Activated T-cell treated with anti-CD3 and anti-CD28 coated beads, Interleukin-2, amount 50 U/mL, for 24 hours (primary cell): ENCODE data around the gene CDC14C.

Experiments
- DNase-seq: peaks from one replicate; pipeline ENCODE4 v3.0.0-alpha.2; 2020
- H3K27ac Mint-ChIP-seq: 2 replicates; pipeline ENCODE4 v1.8.0; 2020; ENCODE audit warnings: mild to moderate bottlenecking, mixed read lengths
- H3K27me3 Mint-ChIP-seq: 2 replicates; pipeline ENCODE4 v1.8.0; 2020; ENCODE audit warnings: mixed read lengths
- H3K36me3 Mint-ChIP-seq: 2 replicates; pipeline ENCODE4 v1.8.0; 2020; ENCODE audit warnings: low read depth, mixed read lengths
- H3K4me1 Mint-ChIP-seq: 2 replicates; pipeline ENCODE4 v1.8.0; 2020; ENCODE audit warnings: low read depth, mixed read lengths
- H3K4me3 Mint-ChIP-seq: 2 replicates; pipeline ENCODE4 v1.8.0; 2020; ENCODE audit warnings: mild to moderate bottlenecking, moderate library complexity, mixed read lengths
- H3K9me3 Mint-ChIP-seq: 2 replicates; pipeline ENCODE4 v1.8.0; 2020; ENCODE audit warnings: mixed read lengths

Gene CDC14C

DNA sequence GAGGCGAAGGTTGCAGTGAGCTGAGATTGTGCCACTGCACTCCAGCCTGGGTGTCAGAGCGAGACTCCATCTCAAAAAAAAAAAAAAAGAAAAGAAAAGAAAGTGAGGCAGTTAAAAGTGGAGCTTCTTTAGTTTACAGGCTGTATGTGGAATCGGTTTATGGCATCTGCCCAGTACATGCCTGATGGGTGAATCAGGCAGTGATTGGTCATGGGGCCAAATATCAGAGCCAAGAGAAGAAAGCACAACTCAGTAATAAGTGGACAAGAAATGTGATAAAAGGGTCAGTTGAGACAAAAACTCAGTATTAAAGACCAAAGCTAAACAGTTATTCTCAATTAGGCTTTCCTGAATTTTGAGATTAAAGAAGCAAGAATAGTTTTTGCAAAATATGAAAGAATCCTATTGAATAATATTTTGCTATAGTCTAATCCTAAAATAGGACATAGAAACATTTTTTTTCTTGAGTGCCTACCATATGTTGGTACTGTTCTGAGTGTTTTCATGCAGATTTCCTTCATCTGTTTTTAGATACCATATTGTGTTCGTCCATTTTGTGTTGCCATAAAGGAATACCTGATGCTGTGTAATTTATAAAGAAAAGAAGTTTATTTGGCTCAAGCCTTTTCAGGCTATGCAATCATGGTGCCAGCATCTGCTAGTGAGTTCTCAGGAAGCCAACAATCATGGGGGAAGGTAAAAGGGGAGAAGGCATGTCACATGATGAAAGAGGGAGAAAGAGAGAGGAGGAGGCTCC lies 14.4 kb downstream of the CDC14C start:
- no peaks in the 10 kb centered on the region for H3K36me3 Mint-ChIP-seq
- H3K9me3 Mint-ChIP-seq: peaks cover 4% of the 10 kb centered on the region
- H3K27ac Mint-ChIP-seq: no peak overlapping the region
- DNase-seq: no peak
- no peak overlapping the region for H3K4me3 Mint-ChIP-seq
- no peaks in the 10 kb centered on the region for H3K4me1 Mint-ChIP-seq
- H3K27me3 Mint-ChIP-seq: no peaks in the 10 kb centered on the region

- Mint-ChIP-seq H3K4me1 (no peaks in the 10 kb centered on the region), H3K36me3 (no peaks in the 10 kb centered on the region), H3K9me3 (peaks cover 11% of the 10 kb centered on the region), H3K27ac (no peak overlapping the region), H3K4me3 (no peak overlapping the region), H3K27me3 (no peaks in the 10 kb centered on the region)
- no peak for DNase-seq
These were observed 19.1 kb downstream of the CDC14C start for GRCh38 chr7:48943279-48943990.

GRCh38 chr7:48955916-48956315 lies 31.6 kb downstream of the CDC14C start:
- H3K4me3 Mint-ChIP-seq: no peak overlapping the region
- H3K9me3 Mint-ChIP-seq: peaks cover 3% of the 10 kb centered on the region
- no peaks in the 10 kb centered on the region for H3K36me3 Mint-ChIP-seq
- no peak for DNase-seq
- H3K4me1 Mint-ChIP-seq: no peaks in the 10 kb centered on the region
- no peaks in the 10 kb centered on the region for H3K27me3 Mint-ChIP-seq
- no peak overlapping the region for H3K27ac Mint-ChIP-seq

DNA sequence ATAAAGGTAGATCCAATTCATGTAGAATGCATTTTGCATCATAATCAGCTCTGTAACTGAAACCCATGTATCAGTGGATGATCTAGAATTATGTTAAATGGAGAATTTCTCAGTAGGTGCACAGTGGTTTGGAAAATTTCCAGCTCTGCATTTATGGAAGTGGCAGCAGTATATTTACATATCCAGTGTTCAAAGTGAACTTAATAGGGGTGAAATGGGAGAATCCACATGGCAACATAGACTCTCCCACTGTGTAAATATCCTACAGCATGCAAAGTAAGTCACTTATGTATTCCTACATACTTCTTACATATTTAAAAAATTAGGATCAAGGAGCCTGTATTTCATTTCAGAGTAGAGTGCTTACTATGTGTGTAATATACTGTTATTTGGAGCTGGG lies 35.3 kb downstream of the CDC14C start:
- H3K27me3 Mint-ChIP-seq: no peaks in the 10 kb centered on the region
- no peak for DNase-seq
- no peaks in the 10 kb centered on the region for H3K36me3 Mint-ChIP-seq
- peaks cover 6% of the 10 kb centered on the region for H3K9me3 Mint-ChIP-seq
- no peak overlapping the region for H3K4me3 Mint-ChIP-seq
- no peak overlapping the region for H3K27ac Mint-ChIP-seq
- H3K4me1 Mint-ChIP-seq: no peaks in the 10 kb centered on the region

GRCh38 chr7:48962821-48963505 lies 38.6 kb downstream of the CDC14C start:
- Mint-ChIP-seq H3K27ac (no peak overlapping the region), H3K36me3 (no peaks in the 10 kb centered on the region), H3K27me3 (no peaks in the 10 kb centered on the region)

GRCh38 chr7:48964074-48964473 lies 39.7 kb downstream of the CDC14C start:
- H3K4me1 Mint-ChIP-seq: no peaks in the 10 kb centered on the region
- H3K27me3 Mint-ChIP-seq: no peaks in the 10 kb centered on the region
- DNase-seq: no peak
- no peak overlapping the region for H3K4me3 Mint-ChIP-seq
- H3K27ac Mint-ChIP-seq: no peak overlapping the region
- no peaks in the 10 kb centered on the region for H3K36me3 Mint-ChIP-seq
- peaks cover 3% of the 10 kb centered on the region for H3K9me3 Mint-ChIP-seq

More at GRCh38 chr7:48962821-48963505, 38.6 kb downstream of the CDC14C start:
- no peaks in the 10 kb centered on the region for H3K4me1 Mint-ChIP-seq
- H3K4me3 Mint-ChIP-seq: no peak overlapping the region
- DNase-seq: no peak
- H3K9me3 Mint-ChIP-seq: peaks cover 3% of the 10 kb centered on the region

GRCh38 chr7:48971173-48971572 lies 46.8 kb downstream of the CDC14C start:
- peaks cover 6% of the 10 kb centered on the region for H3K9me3 Mint-ChIP-seq
- H3K4me1 Mint-ChIP-seq: no peaks in the 10 kb centered on the region
- H3K27me3 Mint-ChIP-seq: no peaks in the 10 kb centered on the region
- no peak overlapping the region for H3K27ac Mint-ChIP-seq
- no peak overlapping the region for H3K4me3 Mint-ChIP-seq
- DNase-seq: no peak
- H3K36me3 Mint-ChIP-seq: no peaks in the 10 kb centered on the region

DNA sequence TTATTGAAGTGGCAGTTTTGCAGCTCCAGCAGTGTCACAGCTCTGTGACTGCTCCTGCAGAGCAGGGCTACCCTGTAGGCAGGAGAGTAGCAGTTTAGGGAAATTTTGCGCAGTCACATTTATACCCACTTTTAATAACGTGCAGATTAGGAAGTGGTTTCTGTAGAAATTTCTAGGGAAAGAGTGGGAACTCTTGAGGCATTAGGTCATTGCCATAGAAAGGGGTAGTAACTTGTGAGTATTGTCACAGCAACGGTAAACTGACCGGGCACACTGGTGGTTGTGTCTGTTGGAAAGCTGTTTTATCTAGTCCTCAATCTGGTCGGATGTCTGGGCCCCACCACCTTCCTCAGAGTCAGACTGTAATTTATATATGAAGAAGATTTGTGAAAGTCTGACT lies 51.9 kb downstream of the CDC14C start:
- Mint-ChIP-seq H3K4me1 (no peaks in the 10 kb centered on the region), H3K36me3 (no peaks in the 10 kb centered on the region), H3K27ac (no peak overlapping the region), H3K27me3 (no peaks in the 10 kb centered on the region), H3K9me3 (peaks cover 5% of the 10 kb centered on the region), H3K4me3 (no peak overlapping the region)
- no peak for DNase-seq

DNA sequence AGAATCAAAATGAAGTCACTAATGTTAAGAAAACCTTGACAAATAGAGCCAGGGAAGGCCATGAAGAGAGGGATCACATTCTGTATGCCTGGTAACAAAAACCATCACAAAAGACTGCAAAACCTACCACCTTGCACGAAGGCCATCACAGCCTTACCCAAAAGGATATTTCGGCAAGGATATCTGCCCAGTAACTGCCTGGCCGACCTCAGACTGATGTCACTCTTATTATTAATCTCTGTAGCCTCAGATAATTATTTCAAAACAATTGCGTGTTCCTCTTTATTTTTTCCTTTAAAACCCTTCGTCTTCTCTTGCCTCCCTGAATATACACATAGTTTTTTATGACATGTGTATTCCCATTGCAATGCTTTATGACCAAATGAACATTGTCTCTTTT lies 52.5 kb downstream of the CDC14C start:
- Mint-ChIP-seq H3K27me3 (no peaks in the 10 kb centered on the region), H3K36me3 (no peaks in the 10 kb centered on the region), H3K4me1 (no peaks in the 10 kb centered on the region), H3K27ac (no peak overlapping the region), H3K4me3 (no peak overlapping the region), H3K9me3 (peaks cover 4% of the 10 kb centered on the region)
- no peak for DNase-seq
